ENCODE data around the gene MBP. TPM values are rescaled to one million over a fixed set of nuclear protein-coding genes. Genes with fewer than 3 reads are reported as not detected.

Gene MBP
- total and polyA plus RNA-seq, 2 donors (not counting 3 experiments of a cell fraction or from before 2014, with no cell fraction given) = 1.7 to 2.3 TPM

DNA sequence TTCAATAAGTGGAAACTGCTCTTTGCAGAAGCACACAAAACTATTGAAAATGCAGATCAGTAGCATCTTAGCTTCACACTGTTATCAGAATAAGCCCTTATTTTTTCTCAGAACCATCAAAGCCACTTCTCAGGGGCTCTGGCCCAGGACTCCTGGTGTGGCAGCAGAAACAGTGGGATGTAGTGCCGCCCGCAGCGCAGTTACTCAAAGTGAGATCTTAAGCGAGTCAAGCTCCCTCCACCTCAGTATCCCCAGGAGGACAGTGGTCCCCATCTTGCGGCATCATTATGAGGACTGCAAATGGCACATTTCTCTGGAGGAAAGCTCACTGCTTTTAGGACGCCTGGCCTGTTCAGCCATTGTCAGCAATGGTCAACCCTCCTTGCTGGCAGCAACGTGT, 60.0 kb downstream of the MBP start:
- Histone ChIP-seq H3K36me3 (ENCODE audit: control insufficient read depth in 2 of 2, extremely low read depth in 1 of 2, insufficient read depth in 2 of 2, low read length in 2 of 2) (no peaks in the 10 kb centered on the region), H3K9ac (replicated peaks; ENCODE audit: extremely low read depth, insufficient read depth, low read length) (no peak overlapping the region), H3K9me3 (replicated peaks; ENCODE audit: control insufficient read depth, insufficient read depth, low read length) (no peaks in the 10 kb centered on the region), H3K27ac (ENCODE audit: insufficient read depth, low read depth, low read length) (peak overlapping the region; percentile 72), H4K20me1 (replicated peaks; ENCODE audit: control insufficient read depth, extremely low read depth, insufficient read depth, low read length) (no peaks in the 10 kb centered on the region), H3K4me2 (ENCODE audit: insufficient read depth, low read length) (no peak overlapping the region), H3K4me1 (ENCODE audit: control insufficient read depth, extremely low read depth, insufficient read depth, low read length) (peaks cover 42% of the 10 kb centered on the region), H3K27me3 (ENCODE audit: control insufficient read depth in 2 of 2, insufficient read depth in 2 of 2, low read length in 2 of 2) (no peaks in the 10 kb centered on the region), H3K79me2 (ENCODE audit: control insufficient read depth, insufficient read depth, low read length) (no peaks in the 10 kb centered on the region), H2AFZ (ENCODE audit: low read depth, low read length) (no peak overlapping the region), H3K4me3 (replicated peaks in 1 of 3; ENCODE audit: insufficient read depth in 1 of 3, low read depth in 1 of 3, low read length in 3 of 3) (no peak overlapping the region), H3K9me1 (replicated peaks; ENCODE audit: control insufficient read depth, extremely low read depth, insufficient read depth, low read length) (no peaks in the 10 kb centered on the region)
- POLR2A ChIA-PET = no interaction called here
- dilution Hi-C loops (cut with MboI; ENCODE audit: extremely low pct_ligation_motif_present, low sequenced_read_pairs) = no loop called here
- no peak for FAIRE-seq
- no TSS peak for BruUV-seq (replicated peaks)
- no peak for DNase-seq (ENCODE audit: low read depth, low spot score)
- TF ChIP-seq JUN (IDR thresholded peaks at IDR 0.05; ENCODE audit: borderline replicate concordance, insufficient read depth, insufficient read length, low read depth) (no peak), MYC (IDR thresholded peaks at IDR 0.05; ENCODE audit: low read depth, low read length) (no peak), GATA2 (IDR thresholded peaks at IDR 0.05; ENCODE audit: insufficient read depth, insufficient read length, low read depth, low read length) (no peak), POLR2AphosphoS5 (IDR thresholded peaks at IDR 0.05; ENCODE audit: insufficient read depth, low read depth, low read length) (no peak), POLR2A (IDR thresholded peaks at IDR 0.05; ENCODE audit: low read depth, low read length) (no peak)
- TF ChIP-seq, protein P1, sequence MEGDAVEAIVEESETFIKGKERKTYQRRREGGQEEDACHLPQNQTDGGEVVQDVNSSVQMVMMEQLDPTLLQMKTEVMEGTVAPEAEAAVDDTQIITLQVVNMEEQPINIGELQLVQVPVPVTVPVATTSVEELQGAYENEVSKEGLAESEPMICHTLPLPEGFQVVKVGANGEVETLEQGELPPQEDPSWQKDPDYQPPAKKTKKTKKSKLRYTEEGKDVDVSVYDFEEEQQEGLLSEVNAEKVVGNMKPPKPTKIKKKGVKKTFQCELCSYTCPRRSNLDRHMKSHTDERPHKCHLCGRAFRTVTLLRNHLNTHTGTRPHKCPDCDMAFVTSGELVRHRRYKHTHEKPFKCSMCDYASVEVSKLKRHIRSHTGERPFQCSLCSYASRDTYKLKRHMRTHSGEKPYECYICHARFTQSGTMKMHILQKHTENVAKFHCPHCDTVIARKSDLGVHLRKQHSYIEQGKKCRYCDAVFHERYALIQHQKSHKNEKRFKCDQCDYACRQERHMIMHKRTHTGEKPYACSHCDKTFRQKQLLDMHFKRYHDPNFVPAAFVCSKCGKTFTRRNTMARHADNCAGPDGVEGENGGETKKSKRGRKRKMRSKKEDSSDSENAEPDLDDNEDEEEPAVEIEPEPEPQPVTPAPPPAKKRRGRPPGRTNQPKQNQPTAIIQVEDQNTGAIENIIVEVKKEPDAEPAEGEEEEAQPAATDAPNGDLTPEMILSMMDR (IDR thresholded peaks at IDR 0.05; ENCODE audit: extremely low read depth in 1 of 2, insufficient read depth in 1 of 2, low read depth in 1 of 2, low read length in 2 of 2) = no peak
- TF ChIP-seq, protein P2, sequence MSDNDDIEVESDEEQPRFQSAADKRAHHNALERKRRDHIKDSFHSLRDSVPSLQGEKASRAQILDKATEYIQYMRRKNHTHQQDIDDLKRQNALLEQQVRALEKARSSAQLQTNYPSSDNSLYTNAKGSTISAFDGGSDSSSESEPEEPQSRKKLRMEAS (IDR thresholded peaks at IDR 0.05; ENCODE audit: insufficient read depth, insufficient read length) = no peak
- CTCF ChIA-PET = interaction anchor here (0.7 to 1.5 kb wide), 4 partner anchors 18 to 139 kb away, joined by 3 to 8 read pairs (median 4); no protein-coding TSS in a partner anchor
- intact Hi-C loops (cut with micrococcal nuclease) = loop anchor here (1.0 kb wide), 2 partner anchors 14 to 29 kb away; no protein-coding TSS in a partner anchor

All from endothelial cell of umbilical vein (primary cell).